Measurements from ENCODE around the gene GNG7. TPM values are rescaled to one million over a fixed set of nuclear protein-coding genes. Genes with fewer than 3 reads are reported as not detected.
"Not testable (repeated sequence)": the region's sequence is repeated elsewhere in the genome, so short reads cannot be mapped to it uniquely, and the experiment has no call there.

Gene GNG7
- total RNA-seq, 4 donors from 2014 or later, result 4.7 to 15.6 (median 9.2) TPM

GRCh38 chr19:2582984-2583956, 119.2 kb downstream of the GNG7 start:
- peaks cover 2 to 43% (median 9%) of the 10 kb centered on the region in 3 donors for H3K4me1 ChIP-seq
- 100% methylated on average over 2 to 4 of the region's 6 CpGs for WGBS, 2 donors (ENCODE audit: low coverage in 1 of 2)
- TF ChIP-seq EP300 (IDR thresholded peaks at IDR 0.05) (no peak), POLR2AphosphoS5 (IDR thresholded peaks at IDR 0.05) (no peak), CTCF (IDR thresholded peaks at IDR 0.05) (no peak), POLR2A (IDR thresholded peaks at IDR 0.05) (no peak)
- no peaks in the 10 kb centered on the region for H3K27me3 ChIP-seq
- no peak overlapping the region for H3K4me3 ChIP-seq
- no peak overlapping the region for H3K27ac ChIP-seq
- peaks cover 0 to 8% (median 0%) of the 10 kb centered on the region in 3 donors for H3K9me3 ChIP-seq
- no peak for ATAC-seq
- H3K36me3 ChIP-seq, result no peaks in the 10 kb centered on the region

GRCh38 chr19:2580396-2580795, 122.1 kb downstream of the GNG7 start:
- not testable (repeated sequence) for ATAC-seq, H3K27ac ChIP-seq, H3K36me3 ChIP-seq, H3K9me3 ChIP-seq, H3K4me3 ChIP-seq, H3K27me3 ChIP-seq
- 92 to 100% methylated on average over 2 to 5 of the region's 5 CpGs for WGBS, 2 donors (ENCODE audit: low coverage in 1 of 2)
- peaks cover 6 to 59% (median 14%) of the 10 kb centered on the region in 3 donors for H3K4me1 ChIP-seq

GRCh38 chr19:2579678-2580280, 122.7 kb downstream of the GNG7 start:
- H3K9me3 ChIP-seq, result peaks cover 0 to 8% (median 0%) of the 10 kb centered on the region in 3 donors
- TF ChIP-seq POLR2A (IDR thresholded peaks at IDR 0.05) (no peak), CTCF (IDR thresholded peaks at IDR 0.05) (no peak), EP300 (IDR thresholded peaks at IDR 0.05) (no peak), POLR2AphosphoS5 (IDR thresholded peaks at IDR 0.05) (no peak)
- H3K4me3 ChIP-seq, result peak overlapping the region; percentile 26 to 56
- 60% methylated on average over 4 of the region's 14 CpGs; no CpG with 5 or more reads in 1 of the 2 donors for WGBS, 2 donors (ENCODE audit: low coverage in 1 of 2)
- H3K4me1 ChIP-seq, result peaks cover 6 to 59% (median 14%) of the 10 kb centered on the region in 3 donors
- ATAC-seq, result no peak
- peak overlapping the region; percentile 65 to 95 (median 90) for H3K27ac ChIP-seq
- H3K36me3 ChIP-seq, result no peaks in the 10 kb centered on the region
- H3K27me3 ChIP-seq, result no peaks in the 10 kb centered on the region

GRCh38 chr19:2578901-2579677, 123.4 kb downstream of the GNG7 start:
- peaks cover 6 to 59% (median 14%) of the 10 kb centered on the region in 3 donors for H3K4me1 ChIP-seq
- peaks cover 0 to 8% (median 0%) of the 10 kb centered on the region in 3 donors for H3K9me3 ChIP-seq
- TF ChIP-seq CTCF (IDR thresholded peaks at IDR 0.05) (peak in 3 of 4 experiments; percentile 98 to 99 (median 98)), POLR2A (IDR thresholded peaks at IDR 0.05) (no peak), EP300 (IDR thresholded peaks at IDR 0.05) (peak; percentile 38), POLR2AphosphoS5 (IDR thresholded peaks at IDR 0.05) (peak; percentile 89)
- ATAC-seq, result peak; percentile 86
- no peaks in the 10 kb centered on the region for H3K36me3 ChIP-seq
- no peaks in the 10 kb centered on the region for H3K27me3 ChIP-seq
- 0 to 2% methylated on average over 6 to 8 of the region's 47 CpGs for WGBS, 2 donors (ENCODE audit: low coverage in 1 of 2)
- H3K4me3 ChIP-seq, result peak overlapping the region; percentile 26 to 56
- peak overlapping the region; percentile 65 to 95 (median 90) for H3K27ac ChIP-seq
